Osteocyte (in vitro differentiated cells): ENCODE measurements around the gene SMIM38. TPM values are rescaled to one million over a fixed set of nuclear protein-coding genes. Genes with fewer than 3 reads are reported as not detected.

Experiments
- DNase-seq: peaks from one replicate; pipeline ENCODE4 v3.0.0; 2021; ENCODE audit warnings: mixed read lengths; ENCODE audit not compliant: unreplicated experiment; ENCODE audit errors: extremely low spot score
- H3K27ac Mint-ChIP-seq: one replicate; pipeline ENCODE4 v1.8.0; 2021; ENCODE audit warnings: mild to moderate bottlenecking, mixed read lengths; ENCODE audit not compliant: unreplicated experiment
- H3K27me3 Mint-ChIP-seq: one replicate; pipeline ENCODE4 v1.8.0; 2021; ENCODE audit warnings: mixed read lengths; ENCODE audit not compliant: unreplicated experiment
- H3K36me3 Mint-ChIP-seq: one replicate; pipeline ENCODE4 v1.8.0; 2021; ENCODE audit warnings: mixed read lengths; ENCODE audit not compliant: unreplicated experiment
- H3K4me1 Mint-ChIP-seq: one replicate; pipeline ENCODE4 v1.8.0; 2021; ENCODE audit warnings: mixed read lengths; ENCODE audit not compliant: unreplicated experiment
- H3K4me3 Mint-ChIP-seq: one replicate; pipeline ENCODE4 v1.8.0; 2021; ENCODE audit warnings: mild to moderate bottlenecking, moderate library complexity, mixed read lengths; ENCODE audit not compliant: unreplicated experiment
- H3K9me3 Mint-ChIP-seq: one replicate; pipeline ENCODE4 v1.8.0; 2021; ENCODE audit warnings: mixed read lengths; ENCODE audit not compliant: unreplicated experiment
- total RNA-seq: library from RNA; stranded (reverse); gene quantifications from 2 replicates; pipeline ENCODE4 v1.2.1, GENCODE V29; 2021
- TF ChIP-seq, protein P1 (sequence below): fragments of 200-600 bp; sonication (generic); IDR thresholded peaks from 2 replicates; pipeline ENCODE4 v1.5.0; 2021; ENCODE audit warnings: antibody characterized with exemption, mild to moderate bottlenecking, moderate library complexity

SMIM38 gene
- total RNA-seq, 1 donor from 2014 or later, result 1.0 TPM

DNA sequence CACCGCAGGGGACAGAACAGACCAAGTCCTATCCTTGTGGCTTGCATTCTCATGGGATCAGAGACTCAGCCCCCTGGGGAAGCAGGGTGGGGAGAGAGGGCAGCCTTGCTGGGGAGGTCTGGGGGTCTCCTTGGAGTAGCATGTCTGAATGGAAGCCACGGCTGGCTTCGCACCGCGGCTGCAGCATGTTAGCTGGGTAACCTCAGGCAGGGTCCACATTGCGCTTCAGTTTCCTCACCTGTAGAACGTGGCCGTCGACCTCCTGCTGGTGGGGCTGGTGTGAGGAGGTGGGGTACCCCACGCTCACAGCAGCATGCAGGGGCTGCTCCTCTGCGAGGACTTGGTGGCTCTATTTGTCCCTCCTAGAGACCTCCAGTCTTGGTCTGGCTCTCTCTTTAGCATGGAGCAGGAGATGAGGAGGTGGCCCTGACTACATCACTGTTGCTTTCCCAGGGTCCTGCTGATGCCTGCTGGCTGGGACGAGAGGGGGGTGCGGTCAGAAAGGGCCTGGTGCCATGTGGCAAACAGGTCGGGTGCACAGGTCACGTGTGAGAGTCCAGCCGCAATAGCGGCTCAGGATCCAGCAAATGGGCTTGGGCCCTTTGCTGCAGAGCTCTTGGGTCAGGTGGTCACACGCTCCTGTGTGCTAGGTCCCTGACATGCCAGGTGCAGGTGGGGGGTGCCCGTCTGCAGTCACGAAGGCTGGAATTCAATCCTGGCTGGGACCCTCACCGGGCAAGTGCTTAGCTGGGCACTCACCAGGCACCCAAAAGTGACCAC is 35.4 kb upstream of the SMIM38 start:
- Mint-ChIP-seq H3K4me3 (no peak overlapping the region), H3K4me1 (peaks cover 30% of the 10 kb centered on the region), H3K27ac (no peak overlapping the region), H3K27me3 (no peaks in the 10 kb centered on the region), H3K9me3 (peaks cover 3% of the 10 kb centered on the region), H3K36me3 (no peaks in the 10 kb centered on the region)
- TF ChIP-seq, protein P1, sequence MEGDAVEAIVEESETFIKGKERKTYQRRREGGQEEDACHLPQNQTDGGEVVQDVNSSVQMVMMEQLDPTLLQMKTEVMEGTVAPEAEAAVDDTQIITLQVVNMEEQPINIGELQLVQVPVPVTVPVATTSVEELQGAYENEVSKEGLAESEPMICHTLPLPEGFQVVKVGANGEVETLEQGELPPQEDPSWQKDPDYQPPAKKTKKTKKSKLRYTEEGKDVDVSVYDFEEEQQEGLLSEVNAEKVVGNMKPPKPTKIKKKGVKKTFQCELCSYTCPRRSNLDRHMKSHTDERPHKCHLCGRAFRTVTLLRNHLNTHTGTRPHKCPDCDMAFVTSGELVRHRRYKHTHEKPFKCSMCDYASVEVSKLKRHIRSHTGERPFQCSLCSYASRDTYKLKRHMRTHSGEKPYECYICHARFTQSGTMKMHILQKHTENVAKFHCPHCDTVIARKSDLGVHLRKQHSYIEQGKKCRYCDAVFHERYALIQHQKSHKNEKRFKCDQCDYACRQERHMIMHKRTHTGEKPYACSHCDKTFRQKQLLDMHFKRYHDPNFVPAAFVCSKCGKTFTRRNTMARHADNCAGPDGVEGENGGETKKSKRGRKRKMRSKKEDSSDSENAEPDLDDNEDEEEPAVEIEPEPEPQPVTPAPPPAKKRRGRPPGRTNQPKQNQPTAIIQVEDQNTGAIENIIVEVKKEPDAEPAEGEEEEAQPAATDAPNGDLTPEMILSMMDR, result no peak
- no peak for DNase-seq

DNA sequence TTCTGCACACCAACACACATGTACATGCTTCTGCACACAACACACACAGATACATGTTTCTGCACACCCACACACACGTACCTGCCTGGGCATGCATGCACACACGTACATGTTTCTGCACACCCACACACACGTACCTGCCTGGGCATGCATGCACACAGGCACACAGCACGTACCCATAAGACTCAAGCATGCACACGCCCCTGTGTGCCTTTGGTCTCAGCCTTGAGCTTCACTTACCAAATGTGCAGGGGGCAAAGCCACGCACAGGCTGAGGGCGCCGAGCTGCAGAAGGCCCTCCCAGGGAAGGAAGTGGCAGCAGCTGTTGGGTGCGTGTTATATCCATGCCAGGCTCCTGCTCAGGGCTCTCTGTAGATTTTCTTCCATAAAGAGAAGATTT is 34.7 kb upstream of the SMIM38 start:
- Mint-ChIP-seq H3K9me3 (peaks cover 3% of the 10 kb centered on the region), H3K27me3 (no peaks in the 10 kb centered on the region), H3K36me3 (no peaks in the 10 kb centered on the region), H3K4me3 (no peak overlapping the region), H3K4me1 (peaks cover 30% of the 10 kb centered on the region), H3K27ac (no peak overlapping the region)
- TF ChIP-seq, protein P1, result no peak
- DNase-seq, result no peak

DNA sequence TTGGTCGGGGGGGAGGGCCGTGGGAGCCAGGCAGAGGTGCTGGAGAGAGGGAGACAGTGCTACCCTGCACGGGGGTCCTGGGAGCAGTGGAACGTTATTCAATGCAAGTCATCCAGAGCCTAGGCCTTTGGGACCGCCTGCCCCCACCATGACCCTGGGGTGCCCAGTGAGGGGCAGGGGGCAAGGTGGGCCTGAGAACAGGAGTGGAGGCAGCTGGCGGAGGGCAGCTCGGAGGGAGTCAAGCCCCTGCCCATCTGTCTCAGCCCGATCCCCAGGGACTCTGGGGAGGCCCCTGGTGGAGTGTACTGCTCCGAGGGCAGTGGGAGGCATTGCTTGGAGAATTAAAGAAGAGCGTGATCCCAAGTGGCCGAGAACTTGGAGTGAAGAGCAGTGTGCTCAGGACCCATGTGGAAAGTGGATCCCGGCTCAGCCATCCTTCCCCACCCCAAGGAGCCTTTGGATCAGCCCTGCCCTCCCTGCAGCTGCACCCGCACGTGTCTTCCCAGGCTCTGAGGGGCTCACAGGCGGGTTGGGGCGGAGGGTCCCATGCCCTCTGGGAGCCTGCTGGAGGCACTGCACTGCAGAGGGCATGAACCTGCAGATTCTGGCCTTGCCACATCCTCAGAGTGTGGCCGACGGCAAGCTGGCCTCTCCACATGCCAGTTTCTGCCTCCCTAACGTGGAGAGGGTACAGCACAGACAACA is 34.0 kb upstream of the SMIM38 start:
- peaks cover 30% of the 10 kb centered on the region for H3K4me1 Mint-ChIP-seq
- H3K27ac Mint-ChIP-seq, result no peak overlapping the region
- H3K36me3 Mint-ChIP-seq, result no peaks in the 10 kb centered on the region
- peaks cover 3% of the 10 kb centered on the region for H3K9me3 Mint-ChIP-seq
- H3K27me3 Mint-ChIP-seq, result no peaks in the 10 kb centered on the region
- DNase-seq, result no peak
- H3K4me3 Mint-ChIP-seq, result no peak overlapping the region
- TF ChIP-seq, protein P1, result no peak

DNA sequence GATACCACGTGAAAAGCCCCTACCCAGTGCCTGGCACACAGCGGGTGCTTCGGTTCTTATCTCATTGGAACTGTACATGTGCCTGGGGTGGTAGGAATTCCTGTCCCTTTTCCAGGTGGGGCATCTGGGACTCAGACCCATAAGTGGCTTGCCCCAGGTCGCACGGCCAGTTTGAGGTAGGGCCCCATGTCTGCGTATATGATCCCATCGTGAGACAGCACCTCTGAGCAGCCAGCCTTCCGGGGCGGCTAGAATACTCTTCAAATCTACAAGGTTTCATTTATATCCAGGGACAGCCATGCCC is 33.5 kb upstream of the SMIM38 start:
- TF ChIP-seq, protein P1, result no peak
- H3K4me1 Mint-ChIP-seq, result peaks cover 30% of the 10 kb centered on the region
- H3K4me3 Mint-ChIP-seq, result no peak overlapping the region
- no peaks in the 10 kb centered on the region for H3K36me3 Mint-ChIP-seq
- no peak overlapping the region for H3K27ac Mint-ChIP-seq
- peaks cover 3% of the 10 kb centered on the region for H3K9me3 Mint-ChIP-seq
- no peaks in the 10 kb centered on the region for H3K27me3 Mint-ChIP-seq
- DNase-seq, result no peak

DNA sequence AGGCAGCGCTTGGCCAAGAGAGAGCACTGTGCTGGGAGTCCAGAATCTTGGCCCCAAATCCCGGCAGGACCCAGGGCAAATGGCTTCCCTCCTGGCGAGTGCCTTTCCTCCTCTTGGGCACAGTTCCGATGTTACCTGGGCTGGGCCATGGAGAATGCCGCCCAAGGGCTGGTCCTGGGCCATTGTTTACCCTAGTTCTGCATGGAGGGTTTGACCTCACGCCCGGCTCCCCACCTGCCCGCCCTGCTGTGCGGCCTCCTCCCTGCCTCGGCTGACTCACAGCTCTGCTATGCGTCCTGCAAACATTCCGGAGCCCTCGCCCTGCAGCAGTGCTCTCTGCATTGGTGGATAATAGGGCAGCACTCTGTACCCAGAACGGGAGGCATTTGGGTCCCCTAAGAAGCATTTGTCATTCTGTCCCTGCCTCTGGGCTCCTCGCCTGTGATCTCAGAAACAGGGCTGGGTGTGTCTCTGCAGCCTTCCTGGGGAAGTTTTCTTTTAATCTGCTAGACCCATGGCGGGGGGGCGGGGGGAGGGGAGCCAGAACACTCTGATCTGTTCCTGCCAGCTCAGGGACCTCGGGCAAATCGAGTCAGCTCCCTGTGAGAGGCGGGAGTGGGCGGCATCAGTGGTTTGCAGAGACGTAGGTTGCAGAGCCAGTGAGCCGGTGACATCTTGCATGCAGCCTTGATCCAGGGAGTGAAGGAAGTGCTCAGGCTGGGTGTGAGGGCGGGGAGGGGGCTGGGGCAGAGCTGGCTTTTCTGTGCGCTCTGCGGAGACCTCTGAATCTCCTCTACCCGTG is 32.9 kb upstream of the SMIM38 start:
- H3K27ac Mint-ChIP-seq, result peak overlapping the region; percentile 38
- H3K9me3 Mint-ChIP-seq, result peaks cover 3% of the 10 kb centered on the region
- DNase-seq, result no peak
- TF ChIP-seq, protein P1, result no peak
- H3K27me3 Mint-ChIP-seq, result no peaks in the 10 kb centered on the region
- peaks cover 30% of the 10 kb centered on the region for H3K4me1 Mint-ChIP-seq
- H3K4me3 Mint-ChIP-seq, result no peak overlapping the region
- no peaks in the 10 kb centered on the region for H3K36me3 Mint-ChIP-seq
